Transverse colon (tissue), 3 donors: ENCODE results near the gene HOXC9.

Experiments used
- EP300 ChIP-seq: sonication (generic); formaldehyde crosslinking; IDR thresholded peaks from one replicate; pipeline ENCODE4 v1.6.1; 2017; ENCODE audit warnings: antibody characterized with exemption, low read depth
- TF ChIP-seq, protein P1 (sequence below), 5 experiments: fragments of 200-600 bp in 3 of 5; fragments of 450-650 bp in 2 of 5; sonication (generic) in 3 of 5; IDR thresholded peaks; 1 replicate in 2 of 5; 2 replicates in 3 of 5; pipeline ENCODE4 v1.5.1; 2016 to 2017; ENCODE audit warnings: antibody characterized with exemption in 5 of 5, inconsistent platforms in 3 of 5, mild to moderate bottlenecking in 2 of 5, moderate library complexity in 1 of 5

DNA sequence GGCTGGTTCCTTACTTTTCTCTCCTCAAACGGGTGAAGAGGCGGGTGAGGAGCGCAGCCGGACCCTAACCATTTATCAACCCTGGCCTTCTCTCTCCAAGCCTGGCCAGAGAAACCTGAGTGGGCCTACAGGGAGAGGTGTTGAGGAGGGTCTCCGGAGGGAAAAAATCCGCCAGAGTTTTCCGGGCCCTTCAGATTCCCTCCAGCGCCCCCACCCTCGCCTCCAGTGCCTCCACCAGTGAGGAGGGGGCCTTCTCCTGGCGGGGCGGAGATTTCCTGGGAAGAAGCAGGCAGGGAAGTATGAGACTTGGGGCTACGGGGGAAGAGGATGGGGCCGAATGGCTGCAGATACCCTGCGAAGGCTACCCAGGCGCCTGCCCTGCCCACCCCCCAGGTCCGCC lies 31.5 kb downstream of the HOXC9 start:
- no peak for TF ChIP-seq EP300
- TF ChIP-seq, protein P1, sequence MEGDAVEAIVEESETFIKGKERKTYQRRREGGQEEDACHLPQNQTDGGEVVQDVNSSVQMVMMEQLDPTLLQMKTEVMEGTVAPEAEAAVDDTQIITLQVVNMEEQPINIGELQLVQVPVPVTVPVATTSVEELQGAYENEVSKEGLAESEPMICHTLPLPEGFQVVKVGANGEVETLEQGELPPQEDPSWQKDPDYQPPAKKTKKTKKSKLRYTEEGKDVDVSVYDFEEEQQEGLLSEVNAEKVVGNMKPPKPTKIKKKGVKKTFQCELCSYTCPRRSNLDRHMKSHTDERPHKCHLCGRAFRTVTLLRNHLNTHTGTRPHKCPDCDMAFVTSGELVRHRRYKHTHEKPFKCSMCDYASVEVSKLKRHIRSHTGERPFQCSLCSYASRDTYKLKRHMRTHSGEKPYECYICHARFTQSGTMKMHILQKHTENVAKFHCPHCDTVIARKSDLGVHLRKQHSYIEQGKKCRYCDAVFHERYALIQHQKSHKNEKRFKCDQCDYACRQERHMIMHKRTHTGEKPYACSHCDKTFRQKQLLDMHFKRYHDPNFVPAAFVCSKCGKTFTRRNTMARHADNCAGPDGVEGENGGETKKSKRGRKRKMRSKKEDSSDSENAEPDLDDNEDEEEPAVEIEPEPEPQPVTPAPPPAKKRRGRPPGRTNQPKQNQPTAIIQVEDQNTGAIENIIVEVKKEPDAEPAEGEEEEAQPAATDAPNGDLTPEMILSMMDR (IDR thresholded peaks at IDR 0.05): no peak
